C4-2B (cell line): ENCODE data around the gene RSPO4.

Source experiments
- CTCF ChIP-seq: fragments of 450-650 bp; conservative IDR thresholded peaks from 2 replicates; pipeline ENCODE4 v1.5.1; 2017; ENCODE audit warnings: mild to moderate bottlenecking
- ZFX ChIP-seq: fragments of 450-650 bp; IDR thresholded peaks from 2 replicates; pipeline ENCODE4 v1.6.1; 2017

GRCh38 chr20:916825-917224 lies 85.3 kb downstream of the RSPO4 start:
- no peak for TF ChIP-seq CTCF
- no peak for TF ChIP-seq ZFX
